ENCODE data around the gene LIPC.

LIPC gene

GRCh38 chr15:58427987-58428386 is 3.8 kb upstream of the LIPC start:
- in situ Hi-C loops (cut with HindIII; ENCODE audit: low pct_ligation_motif_present, low pct_unique_long_range_greater_than_20kb, low sequenced_read_pairs) = no loop called here

DNA sequence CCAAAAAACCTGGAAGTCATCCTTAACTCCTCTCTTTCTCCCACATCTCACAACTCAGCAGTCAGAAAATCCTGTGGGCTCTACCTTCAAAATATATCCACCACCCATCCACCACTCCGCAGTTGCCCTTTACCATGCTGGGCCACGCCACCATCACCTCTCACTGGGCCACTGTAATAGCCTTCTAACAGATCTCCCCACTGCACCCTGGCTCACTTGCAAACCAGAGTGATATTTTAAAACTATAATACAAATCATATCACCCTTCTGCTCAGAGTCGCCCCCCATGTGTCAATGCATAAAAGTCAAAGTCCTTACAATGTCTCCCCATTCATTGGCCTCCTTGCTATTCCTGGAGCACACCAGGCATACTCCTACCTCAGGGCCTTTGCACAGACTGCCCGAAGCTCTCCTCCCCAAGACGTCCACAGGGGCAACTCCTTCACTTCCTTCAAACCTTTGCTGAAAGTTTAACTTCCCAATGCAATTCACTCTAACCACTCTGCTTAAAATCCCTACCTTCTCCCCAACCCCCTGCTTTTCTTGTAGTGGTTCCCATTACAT is 1.5 kb upstream of the LIPC start:
- in situ Hi-C loops (cut with HindIII; ENCODE audit: low pct_ligation_motif_present, low pct_unique_long_range_greater_than_20kb, low sequenced_read_pairs) = no loop called here
- no peak for DNase-seq

More at GRCh38 chr15:58427987-58428386, 3.8 kb upstream of the LIPC start:
- no peak for DNase-seq

GRCh38 chr15:58432401-58432800 is 610 bp downstream of the LIPC start:
- in situ Hi-C loops (cut with HindIII; ENCODE audit: low pct_ligation_motif_present, low pct_unique_long_range_greater_than_20kb, low sequenced_read_pairs) = no loop called here
- DNase-seq = no peak

- DNase-seq = no peak
- in situ Hi-C loops (cut with HindIII; ENCODE audit: low pct_ligation_motif_present, low pct_unique_long_range_greater_than_20kb, low sequenced_read_pairs) = no loop called here
Observed at GRCh38 chr15:58433597-58434333, 2.0 kb downstream of the LIPC start.

GRCh38 chr15:58434334-58434875 is 2.6 kb downstream of the LIPC start:
- in situ Hi-C loops (cut with HindIII; ENCODE audit: low pct_ligation_motif_present, low pct_unique_long_range_greater_than_20kb, low sequenced_read_pairs) = no loop called here
- no peak for DNase-seq

- in situ Hi-C loops (cut with HindIII; ENCODE audit: low pct_ligation_motif_present, low pct_unique_long_range_greater_than_20kb, low sequenced_read_pairs) = no loop called here
- DNase-seq = no peak
Observed at GRCh38 chr15:58436552-58436951, 4.8 kb downstream of the LIPC start.

DNA sequence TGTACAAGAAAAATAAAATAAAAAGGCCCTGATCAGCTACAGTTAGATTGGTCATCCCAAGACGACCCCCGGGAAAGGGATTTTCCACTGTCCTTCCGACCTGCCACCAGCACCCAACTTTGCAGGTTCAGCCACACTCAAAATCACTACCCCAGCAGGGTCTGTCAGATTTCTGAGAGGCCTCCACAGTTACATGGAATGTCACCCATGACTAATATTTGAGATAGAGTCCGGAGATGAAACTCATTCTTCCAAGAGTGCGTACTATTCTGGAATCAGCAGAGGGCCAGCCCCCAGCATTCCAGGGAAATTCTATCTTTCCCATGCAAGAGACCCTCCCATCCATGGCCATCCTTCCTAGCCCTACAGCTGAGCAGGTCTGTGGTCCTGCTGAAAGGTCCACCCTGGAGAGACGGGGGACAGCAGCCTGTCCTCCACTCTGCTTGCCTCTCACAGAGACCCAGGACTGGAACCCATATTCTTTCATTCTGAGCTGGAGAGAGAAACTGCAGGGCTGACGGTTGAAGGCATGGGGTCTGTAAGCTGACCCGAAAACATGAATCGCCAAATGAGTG is 5.8 kb downstream of the LIPC start:
- in situ Hi-C loops (cut with HindIII; ENCODE audit: low pct_ligation_motif_present, low pct_unique_long_range_greater_than_20kb, low sequenced_read_pairs) = no loop called here
- no peak for DNase-seq

GRCh38 chr15:58438111-58438510 is 6.3 kb downstream of the LIPC start:
- in situ Hi-C loops (cut with HindIII; ENCODE audit: low pct_ligation_motif_present, low pct_unique_long_range_greater_than_20kb, low sequenced_read_pairs) = no loop called here
- DNase-seq = no peak

- in situ Hi-C loops (cut with HindIII; ENCODE audit: low pct_ligation_motif_present, low pct_unique_long_range_greater_than_20kb, low sequenced_read_pairs) = no loop called here
- peak; percentile 71 for DNase-seq
Observed at GRCh38 chr15:58438956-58439355, 7.2 kb downstream of the LIPC start.

DNA sequence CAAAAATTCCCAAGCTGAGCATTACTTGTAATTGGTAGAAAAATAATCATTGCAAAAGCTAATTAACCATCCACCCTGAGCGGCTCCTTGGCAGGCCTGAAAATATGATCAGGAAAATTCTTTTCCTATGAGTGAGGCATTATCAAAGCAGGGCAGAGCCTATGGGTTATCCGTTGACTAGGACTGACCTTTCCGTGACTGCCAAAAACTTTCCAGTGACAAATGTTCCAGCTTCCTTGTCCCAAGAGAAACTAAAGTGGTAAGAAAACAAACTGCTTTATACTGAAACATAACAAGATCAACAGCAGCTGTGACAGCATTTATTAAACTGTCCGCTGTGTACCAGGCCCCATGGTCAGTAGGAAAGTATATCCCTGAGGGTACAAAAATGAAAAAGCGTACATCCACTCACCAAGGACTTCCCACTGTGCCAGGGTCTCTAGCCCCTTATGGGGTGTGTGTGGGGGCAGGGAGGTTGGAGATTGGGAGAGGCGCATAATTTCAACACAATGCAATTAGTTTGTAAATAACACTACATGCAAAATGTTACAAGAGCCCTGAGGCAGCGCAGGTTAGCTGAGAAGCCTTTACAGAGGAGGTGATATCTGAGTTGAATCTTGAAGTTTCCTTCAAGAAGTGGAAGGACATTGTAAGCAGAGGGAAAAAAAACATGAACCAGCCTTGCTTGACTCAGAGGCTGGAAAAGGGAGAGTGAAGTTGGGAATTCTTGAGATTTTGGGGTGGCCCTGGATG is 8.5 kb downstream of the LIPC start:
- peak; percentile 73 for DNase-seq
- in situ Hi-C loops (cut with HindIII; ENCODE audit: low pct_ligation_motif_present, low pct_unique_long_range_greater_than_20kb, low sequenced_read_pairs) = no loop called here

DNA sequence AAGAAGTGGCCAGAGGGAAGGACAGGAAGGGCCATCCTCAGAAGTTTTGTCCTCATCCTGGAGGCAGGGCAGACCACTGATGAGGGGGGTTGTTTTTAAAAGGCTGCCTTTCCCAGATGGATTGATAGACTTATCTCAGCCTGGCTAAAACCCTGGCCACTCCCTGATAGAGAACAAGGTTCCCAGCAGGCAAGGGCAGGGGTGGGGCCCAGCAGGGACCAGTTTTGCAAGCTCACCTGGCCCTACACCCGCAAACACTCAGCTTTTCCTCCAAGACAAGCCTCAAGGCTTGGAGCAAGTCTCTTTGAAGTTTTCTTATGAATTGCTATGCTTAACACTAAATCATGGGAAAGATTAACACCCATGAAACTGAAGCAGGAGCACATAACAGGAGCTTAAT is 9.1 kb downstream of the LIPC start:
- in situ Hi-C loops (cut with HindIII; ENCODE audit: low pct_ligation_motif_present, low pct_unique_long_range_greater_than_20kb, low sequenced_read_pairs) = no loop called here
- DNase-seq = peak; percentile 3

GRCh38 chr15:58441376-58442070 is 9.7 kb downstream of the LIPC start:
- in situ Hi-C loops (cut with HindIII; ENCODE audit: low pct_ligation_motif_present, low pct_unique_long_range_greater_than_20kb, low sequenced_read_pairs) = no loop called here
- DNase-seq = peak; percentile 22

- no peak for DNase-seq
- in situ Hi-C loops (cut with HindIII; ENCODE audit: low pct_ligation_motif_present, low pct_unique_long_range_greater_than_20kb, low sequenced_read_pairs) = no loop called here
Observed at GRCh38 chr15:58442122-58442521, 10.3 kb downstream of the LIPC start.

- in situ Hi-C loops (cut with HindIII; ENCODE audit: low pct_ligation_motif_present, low pct_unique_long_range_greater_than_20kb, low sequenced_read_pairs) = no loop called here
- DNase-seq = no peak
Observed at GRCh38 chr15:58443308-58443707, 11.5 kb downstream of the LIPC start.

- DNase-seq = no peak
- in situ Hi-C loops (cut with HindIII; ENCODE audit: low pct_ligation_motif_present, low pct_unique_long_range_greater_than_20kb, low sequenced_read_pairs) = no loop called here
Observed at GRCh38 chr15:58444056-58444455, 12.3 kb downstream of the LIPC start.

DNA sequence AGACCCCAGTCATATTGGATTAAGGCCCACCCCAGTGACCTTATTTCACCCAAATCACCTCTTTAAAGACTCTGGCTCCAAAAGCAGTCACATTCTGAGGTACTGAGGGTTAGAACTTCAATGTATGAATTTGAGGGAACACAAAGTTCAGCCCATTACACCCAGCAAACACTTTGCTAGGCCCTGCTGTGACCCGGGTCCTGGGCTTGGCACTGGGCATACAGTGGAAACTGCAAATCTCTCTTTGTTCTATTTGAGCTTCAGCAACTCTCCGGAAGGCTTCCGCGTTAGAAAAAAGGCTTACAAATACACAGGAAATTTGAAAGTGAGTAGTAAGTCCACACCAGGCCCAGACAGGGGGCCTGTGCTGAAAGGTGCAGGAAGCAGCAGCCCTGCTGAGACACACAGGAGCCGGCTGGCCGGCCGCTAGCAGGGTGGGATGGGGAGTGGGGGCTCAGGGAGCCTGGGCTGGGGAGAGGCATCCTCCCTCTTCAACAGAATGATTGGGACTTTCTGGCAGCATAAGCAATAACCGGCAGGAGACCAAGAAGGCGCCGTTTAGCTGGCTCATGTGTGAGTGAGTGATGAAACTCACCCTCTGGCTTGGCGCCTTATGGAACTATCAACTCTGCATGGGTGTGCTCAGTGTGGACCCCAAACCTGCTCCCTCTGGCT is 13.0 kb downstream of the LIPC start:
- DNase-seq = no peak
- in situ Hi-C loops (cut with HindIII; ENCODE audit: low pct_ligation_motif_present, low pct_unique_long_range_greater_than_20kb, low sequenced_read_pairs) = no loop called here

DNA sequence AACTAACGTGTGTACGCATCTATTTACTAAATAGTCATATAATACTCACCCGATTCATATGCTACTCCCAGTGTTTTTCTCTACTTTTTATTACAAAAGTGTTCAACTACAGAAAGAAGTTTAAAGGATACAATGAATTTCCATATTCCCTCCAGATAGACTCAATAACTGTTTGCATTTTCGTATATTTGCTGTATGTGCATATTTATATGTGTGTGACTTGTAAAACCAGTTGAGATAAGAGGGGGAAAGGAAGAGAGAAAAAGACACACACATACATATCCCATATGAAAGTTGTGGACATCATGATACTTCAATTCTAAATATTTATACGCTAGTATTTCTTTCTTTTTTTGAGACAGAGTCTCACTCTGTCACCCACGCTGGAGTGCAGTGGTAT is 14.1 kb downstream of the LIPC start:
- DNase-seq = no peak
- in situ Hi-C loops (cut with HindIII; ENCODE audit: low pct_ligation_motif_present, low pct_unique_long_range_greater_than_20kb, low sequenced_read_pairs) = no loop called here

GRCh38 chr15:58446521-58446920 is 14.7 kb downstream of the LIPC start:
- in situ Hi-C loops (cut with HindIII; ENCODE audit: low pct_ligation_motif_present, low pct_unique_long_range_greater_than_20kb, low sequenced_read_pairs) = no loop called here
- DNase-seq = no peak
